HG03159 (cell line): ENCODE data around the gene CREBL2.
"Not testable (repeated sequence)": the region's sequence is repeated elsewhere in the genome, so short reads cannot be mapped to it uniquely, and the experiment has no call there.

ENCODE experiments used
- ATAC-seq: cut with Tn5 transposase; IDR thresholded peaks from one replicate; pipeline ENCODE4 v1.9.1; 2021; ENCODE audit warnings: mild to moderate bottlenecking, moderate library complexity; ENCODE audit not compliant: unreplicated experiment

Gene CREBL2

GRCh38 chr12:12596598-12596997 is 15.1 kb upstream of the CREBL2 start:
- not testable (repeated sequence) for ATAC-seq

GRCh38 chr12:12598864-12599263 is 12.8 kb upstream of the CREBL2 start:
- ATAC-seq = no peak

GRCh38 chr12:12599750-12600643 is 11.7 kb upstream of the CREBL2 start:
- no peak for ATAC-seq

DNA sequence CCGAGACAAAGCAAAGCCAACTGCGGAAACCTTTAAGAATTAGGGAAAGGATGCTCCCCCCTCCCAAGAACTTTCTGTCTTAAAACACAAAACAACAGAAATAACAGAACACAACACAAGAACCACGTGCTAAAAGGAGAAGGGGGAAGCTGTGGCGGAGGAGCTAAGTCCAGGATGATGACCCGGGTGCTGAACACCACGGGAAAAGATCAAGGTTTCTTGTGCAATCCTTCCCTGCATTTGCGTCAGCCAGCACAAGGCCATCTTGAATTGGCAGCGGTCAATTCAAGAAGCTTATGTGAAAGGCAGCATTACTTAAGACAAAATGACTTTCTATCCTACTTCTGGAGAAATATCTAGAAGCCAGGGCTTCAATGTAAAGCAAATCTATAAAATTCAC is 11.0 kb upstream of the CREBL2 start:
- no peak for ATAC-seq

DNA sequence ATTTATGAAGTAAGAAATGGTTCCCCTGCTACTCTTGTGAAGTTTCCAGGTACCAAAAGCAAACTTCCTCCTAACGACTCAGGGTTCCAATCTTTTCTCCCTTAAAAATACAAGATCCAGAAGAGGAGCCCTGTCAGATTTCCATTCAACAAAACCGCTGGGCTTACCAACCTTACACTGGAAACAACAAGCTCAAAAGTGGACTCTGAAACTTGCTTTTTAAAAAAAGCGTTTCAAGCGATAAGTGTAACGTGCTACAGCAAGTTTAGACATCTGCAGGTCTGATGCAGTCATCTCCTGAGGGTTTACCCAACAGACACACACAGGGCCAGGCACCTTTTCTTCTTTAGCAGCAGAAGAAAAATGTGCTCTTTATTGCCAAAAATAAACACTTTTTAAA is 6.9 kb upstream of the CREBL2 start:
- no peak for ATAC-seq

GRCh38 chr12:12606781-12607589 is 4.7 kb upstream of the CREBL2 start:
- ATAC-seq = peak; percentile 47

DNA sequence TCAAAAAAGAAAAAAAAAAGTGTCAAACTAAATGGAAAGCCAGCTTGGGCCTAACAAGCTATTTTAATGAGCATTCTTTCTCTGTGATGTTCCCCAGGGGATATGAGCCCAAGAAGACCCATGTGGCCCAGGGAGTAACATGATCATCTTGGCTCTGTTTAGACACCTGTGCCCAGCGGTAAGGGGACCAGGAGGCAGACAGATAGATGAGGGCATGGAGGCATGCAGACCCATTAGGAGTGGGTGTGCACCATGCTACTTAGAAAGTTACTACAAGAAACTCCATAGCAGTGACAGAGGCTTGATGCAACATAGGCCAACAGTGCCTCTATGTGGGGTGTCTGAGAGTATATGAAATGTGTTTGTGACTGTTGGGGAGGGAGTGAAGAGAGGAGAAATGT is 3.1 kb upstream of the CREBL2 start:
- ATAC-seq = no peak

GRCh38 chr12:12609692-12610091 is 2.0 kb upstream of the CREBL2 start:
- no peak for ATAC-seq

GRCh38 chr12:12610711-12611110 is 965 bp upstream of the CREBL2 start:
- no peak for ATAC-seq

- peak; percentile 1 for ATAC-seq
Measured at GRCh38 chr12:12612358-12612757, 682 bp downstream of the CREBL2 start.

DNA sequence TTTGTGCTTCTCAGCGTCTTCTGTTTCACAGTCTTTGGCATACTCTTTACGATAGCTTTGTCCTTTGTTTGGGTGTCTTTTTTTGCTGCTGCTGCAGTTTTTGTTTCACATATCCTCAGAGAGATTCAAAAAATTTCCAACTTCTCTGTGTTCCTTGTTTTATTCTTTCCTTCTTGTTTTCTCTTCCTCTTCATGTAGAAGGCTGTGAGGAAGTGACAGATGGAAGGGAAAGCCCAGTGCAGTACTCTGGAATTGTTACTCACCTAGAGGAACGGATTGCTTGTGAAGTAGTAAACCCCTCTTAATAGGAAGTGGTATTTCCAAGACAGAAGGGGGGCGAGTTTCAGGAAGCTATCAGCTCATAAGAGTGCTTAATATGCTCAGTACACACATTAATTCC is 1.7 kb downstream of the CREBL2 start:
- ATAC-seq = no peak

GRCh38 chr12:12614342-12614741 is 2.7 kb downstream of the CREBL2 start:
- ATAC-seq = no peak

- no peak for ATAC-seq
Measured at GRCh38 chr12:12616512-12617310, 5.0 kb downstream of the CREBL2 start.

DNA sequence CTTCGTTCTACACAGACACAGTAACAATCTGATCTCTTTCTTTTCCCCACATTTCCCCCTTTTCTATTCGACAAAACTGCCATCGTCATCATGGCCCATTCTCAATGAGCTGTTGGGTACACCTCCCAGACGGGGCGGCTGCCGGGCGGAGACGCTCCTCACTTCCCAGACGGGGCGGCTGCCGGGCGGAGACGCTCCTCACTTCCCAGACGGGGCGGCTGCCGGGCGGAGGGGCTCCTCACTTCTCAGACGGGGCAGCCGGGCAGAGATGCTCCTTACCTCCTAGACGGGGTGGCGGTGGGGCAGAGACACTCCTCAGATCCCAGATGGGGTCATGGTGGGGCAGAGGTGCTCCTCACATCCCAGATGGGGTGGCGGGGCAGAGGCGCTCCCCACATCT is 6.4 kb downstream of the CREBL2 start:
- not testable (repeated sequence) for ATAC-seq

DNA sequence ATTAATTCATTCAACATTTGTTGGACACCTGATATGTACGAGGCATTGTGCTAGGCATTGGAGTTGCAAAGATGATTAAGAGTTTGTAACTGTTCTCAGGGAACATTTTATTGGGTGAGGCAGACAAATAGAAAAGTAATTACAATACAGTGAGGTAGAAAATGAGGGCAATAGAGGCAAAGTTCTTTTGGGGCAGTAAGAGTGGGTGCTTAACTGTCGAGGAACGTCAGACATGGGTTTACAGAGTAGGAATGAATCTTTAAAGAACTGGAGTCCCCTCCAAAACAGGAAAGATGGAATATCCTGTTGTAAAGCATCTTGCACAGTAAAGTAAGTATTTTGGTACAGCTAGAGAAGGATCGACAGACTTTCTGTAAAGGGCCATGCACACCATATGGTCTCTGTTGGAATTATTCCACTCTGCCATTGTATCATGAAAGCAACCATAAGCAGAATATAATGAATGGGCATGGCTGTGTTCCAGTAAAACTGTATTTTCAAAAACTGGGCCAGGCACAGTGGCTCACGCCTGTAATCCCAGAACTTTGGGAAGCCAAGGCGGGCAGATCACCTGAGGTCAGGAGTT is 9.1 kb downstream of the CREBL2 start:
- ATAC-seq = no peak

GRCh38 chr12:12622418-12622817 is 10.7 kb downstream of the CREBL2 start:
- ATAC-seq = no peak

DNA sequence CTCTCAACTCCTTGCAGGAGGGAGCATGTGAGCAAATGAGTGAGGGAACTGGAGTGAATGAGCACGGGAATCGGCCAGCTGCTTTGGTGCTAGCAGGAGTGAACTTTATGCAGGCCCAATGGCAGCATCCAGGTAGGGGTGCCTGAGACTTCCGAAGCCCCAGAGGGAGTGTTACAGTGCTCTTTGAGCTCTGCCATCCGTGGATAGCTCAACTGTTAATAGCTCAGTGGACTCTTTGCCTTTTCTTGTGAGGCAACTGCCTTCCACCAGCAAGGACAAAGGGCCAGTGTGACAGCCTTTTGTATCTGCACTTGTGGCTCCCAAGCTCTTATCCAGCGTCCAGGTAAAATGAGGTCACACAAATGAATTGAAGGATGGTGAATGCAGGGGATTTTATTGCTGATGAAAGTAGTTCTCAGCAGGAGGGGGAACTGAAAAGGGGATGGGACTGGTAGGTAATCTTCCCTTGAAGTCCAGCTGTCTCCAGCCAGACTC is 12.9 kb downstream of the CREBL2 start:
- no peak for ATAC-seq

DNA sequence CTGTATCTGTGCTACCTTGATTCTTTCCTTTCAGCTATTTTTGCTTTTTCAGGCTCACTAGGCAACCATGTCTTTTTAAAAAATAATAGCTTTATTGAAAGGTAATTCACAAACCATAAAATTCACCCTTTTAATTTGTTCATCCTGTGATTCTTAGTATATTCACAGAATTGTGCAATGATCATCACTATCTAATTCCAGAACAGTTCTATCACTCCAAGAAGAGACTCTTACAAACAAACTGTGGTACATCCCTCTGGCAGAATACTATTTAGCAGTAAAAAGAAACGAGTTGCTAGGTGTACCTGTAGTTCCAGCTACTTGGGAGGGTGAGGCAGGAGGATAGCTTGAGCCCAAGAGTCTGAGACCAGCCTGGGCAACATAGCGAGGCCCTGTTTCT is 14.8 kb downstream of the CREBL2 start:
- no peak for ATAC-seq

- no peak for ATAC-seq
Measured at GRCh38 chr12:12627308-12627827, 15.7 kb downstream of the CREBL2 start.

DNA sequence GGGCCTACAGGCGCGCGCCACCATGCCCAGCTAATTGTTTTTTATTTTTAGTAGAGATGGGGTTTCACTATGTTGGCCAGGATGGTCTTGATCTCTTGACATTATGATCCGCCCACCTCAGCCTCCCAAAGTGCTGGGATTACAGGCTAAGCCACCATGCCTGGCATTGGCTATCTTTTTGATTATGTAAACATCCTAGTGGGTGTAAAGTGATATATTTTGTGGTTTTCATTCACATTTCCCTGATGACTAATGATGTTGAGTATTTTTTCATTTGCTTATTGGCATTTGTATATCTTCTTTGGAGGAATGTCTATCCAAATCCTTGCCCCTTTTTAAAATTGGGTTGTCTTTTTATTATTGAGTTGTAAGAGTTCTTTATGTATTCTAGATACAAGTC is 16.3 kb downstream of the CREBL2 start:
- no peak for ATAC-seq
